A549 (cell line): ENCODE data around the gene TRIM2. TPM values are rescaled to one million over a fixed set of nuclear protein-coding genes. Genes with fewer than 3 reads are reported as not detected.

ENCODE experiments used
- ATAC-seq, 2 experiments: fragments of 200-7000 bp in 1 of 2; fragments of >200 bp in 1 of 2; cut with Nextera tagmentation in 1 of 2; cut with Tn5 transposase in 1 of 2; 3 replicates each; pipeline versions ENCODE4 v1.8.0 to v1.9.1; 2018 to 2020; ENCODE audit warnings: mild to moderate bottlenecking in 1 of 2, moderate library complexity in 1 of 2
- CTCF ChIA-PET: fragments of 300-600 bp; sonication (Branson Sonifier 250); formaldehyde crosslinking; extraction: SDS; loops from one replicate; lab custom pipeline; 2021; ENCODE audit warnings: antibody characterized with exemption, inconsistent platforms; lab: Yijun Ruan, JAX
- POLR2A ChIA-PET: fragments of 350-600 bp; formaldehyde crosslinking; extraction: SDS; loops from one replicate; lab custom pipeline; 2021; ENCODE audit warnings: antibody characterized with exemption, inconsistent platforms; lab: Yijun Ruan, JAX
- DNase-seq, 2 experiments: peaks; one replicate each; pipeline versions ENCODE4 v3.0.0 to v3.0.0-alpha.2; 2011 to 2016; ENCODE audit warnings: low read depth in 1 of 2, low spot score in 1 of 2
- FAIRE-seq: peaks from 2 replicates; lab custom pipeline; 2011; peaks lifted over from hg19 to GRCh38; lab: Jason Lieb, UNC
- H3K27ac ChIP-seq, 2 experiments: fragments of >200 bp; sonication (Bioruptor Twin); formaldehyde crosslinking; 3 replicates each; pipeline ENCODE4 v1.5.1; 2016 to 2017
- H3K4me1 ChIP-seq: fragments of >200 bp; sonication (Bioruptor Twin); formaldehyde crosslinking; 3 replicates; pipeline ENCODE4 v1.6.1; 2016
- H3K4me2 ChIP-seq: fragments of >200 bp; sonication (Bioruptor Twin); formaldehyde crosslinking; 3 replicates; pipeline ENCODE4 v1.6.1; 2016
- H3K4me3 ChIP-seq: fragments of >200 bp; sonication (Bioruptor Twin); formaldehyde crosslinking; 3 replicates; pipeline ENCODE4 v1.5.1; 2016
- H3K9me3 ChIP-seq: fragments of >200 bp; sonication (Bioruptor Twin); formaldehyde crosslinking; 3 replicates; pipeline ENCODE4 v1.6.1; 2016
- CBX8 ChIP-seq: fragments of 200-600 bp; sonication (generic); IDR thresholded peaks from 2 replicates; pipeline ENCODE4 v1.6.1; 2016
- CHD4 ChIP-seq: fragments of 200-600 bp; sonication (generic); IDR thresholded peaks from 2 replicates; pipeline ENCODE4 v1.6.1; 2016; ENCODE audit warnings: antibody characterized with exemption, mild to moderate bottlenecking, borderline replicate concordance
- EHF ChIP-seq: fragments of 250-450 bp; sonication (Bioruptor Pico); IDR thresholded peaks from 2 replicates; pipeline ENCODE4 v1.5.0; 2020; ENCODE audit warnings: mild to moderate bottlenecking
- EHMT2 ChIP-seq: fragments of 200-600 bp; sonication (generic); IDR thresholded peaks from 2 replicates; pipeline ENCODE4 v1.6.1; 2016; ENCODE audit warnings: antibody characterized with exemption, low read depth, mild to moderate bottlenecking, moderate library complexity
- EP300 ChIP-seq, 2 experiments: fragments of >200 bp; sonication (Bioruptor Twin); formaldehyde crosslinking; IDR thresholded peaks; 2 replicates in 1 of 2; 3 replicates in 1 of 2; pipeline ENCODE4 v1.6.1; 2016 to 2017
- ESRRA ChIP-seq: fragments of 150-350 bp; IDR thresholded peaks from 2 replicates; pipeline ENCODE4 v1.6.1; 2014; ENCODE audit warnings: mild to moderate bottlenecking, low read length, borderline replicate concordance
- FOSL2 ChIP-seq, 2 experiments: fragments of 450-650 bp in 1 of 2; fragments of >200 bp in 1 of 2; sonication (Bioruptor Twin) in 1 of 2; formaldehyde crosslinking; IDR thresholded peaks; 2 replicates each; pipeline versions ENCODE4 v1.5.0 to v1.6.1; 2016 to 2020; ENCODE audit warnings: mild to moderate bottlenecking in 1 of 2, moderate library complexity in 1 of 2
- FOXS1 ChIP-seq: fragments of 250-450 bp; sonication (Bioruptor Pico); IDR thresholded peaks from 2 replicates; pipeline ENCODE4 v1.5.0; 2020; ENCODE audit warnings: mild to moderate bottlenecking, moderate library complexity
- GATA3 ChIP-seq: IDR thresholded peaks from 2 replicates; pipeline ENCODE4 v1.6.1; 2012; ENCODE audit warnings: borderline replicate concordance
- HEYL ChIP-seq: fragments of 250-450 bp; sonication (Bioruptor Pico); IDR thresholded peaks from 2 replicates; pipeline ENCODE4 v1.8.0; 2021; ENCODE audit warnings: mild to moderate bottlenecking, moderate library complexity
- JUNB ChIP-seq: fragments of >200 bp; sonication (Bioruptor Twin); formaldehyde crosslinking; IDR thresholded peaks from 2 replicates; pipeline ENCODE4 v1.6.1; 2016
- KDM1A ChIP-seq: fragments of 200-600 bp; sonication (generic); IDR thresholded peaks from 2 replicates; pipeline ENCODE4 v1.6.1; 2016; ENCODE audit warnings: low read depth, mild to moderate bottlenecking
- MAFK ChIP-seq: fragments of 450-650 bp; IDR thresholded peaks from 2 replicates; pipeline ENCODE4 v1.6.1; 2014; ENCODE audit not compliant: partially characterized antibody
- MAZ ChIP-seq: fragments of 150-350 bp; IDR thresholded peaks from 2 replicates; pipeline ENCODE4 v1.6.1; 2014; ENCODE audit warnings: antibody characterized with exemption, low read depth, low read length, borderline replicate concordance
- NPAS2 ChIP-seq: fragments of 250-450 bp; sonication (Bioruptor Pico); IDR thresholded peaks from 2 replicates; pipeline ENCODE4 v1.8.0; 2022; ENCODE audit warnings: mild to moderate bottlenecking, moderate library complexity, borderline replicate concordance
- NR3C1 ChIP-seq: fragments of >200 bp; sonication (Bioruptor Twin); formaldehyde crosslinking; IDR thresholded peaks from 3 replicates; pipeline ENCODE4 v1.6.1; 2017
- POLR2AphosphoS2 ChIP-seq: conservative IDR thresholded peaks from 2 replicates; pipeline ENCODE4 v1.6.1; 2012; ENCODE audit warnings: low read length, improper control_type of control experiment, inconsistent platforms
- RAD21 ChIP-seq, 2 experiments: fragments of >200 bp in 1 of 2; sonication (Bioruptor Twin) in 1 of 2; formaldehyde crosslinking in 1 of 2; IDR thresholded peaks in 1 of 2; conservative IDR thresholded peaks in 1 of 2; 2 replicates in 1 of 2; 3 replicates in 1 of 2; pipeline ENCODE4 v1.6.1; 2012 to 2018; ENCODE audit warnings: inconsistent platforms in 1 of 2
- RARB ChIP-seq: fragments of 250-450 bp; sonication (Bioruptor Pico); IDR thresholded peaks from 2 replicates; pipeline ENCODE4 v1.8.0; 2021; ENCODE audit warnings: mild to moderate bottlenecking, moderate library complexity
- RCOR1 ChIP-seq: fragments of 150-350 bp; IDR thresholded peaks from 2 replicates; pipeline ENCODE4 v1.6.1; 2014; ENCODE audit warnings: antibody characterized with exemption, low read length, low read depth
- ZC3H11A ChIP-seq: fragments of 450-650 bp; IDR thresholded peaks from 2 replicates; pipeline ENCODE4 v1.6.1; 2014; ENCODE audit warnings: antibody characterized with exemption, mild to moderate bottlenecking
- WGBS: methylation state at CpG from one replicate; pipeline ENCODE4 v1.1.6; 2017; ENCODE audit errors: missing lambda C conversion rate; 5-methylcytosine and 5-hydroxymethylcytosine counted together
- polyA plus RNA-seq, 4 experiments: library from polyadenylated mRNA; depleted of rRNA in 3 of 4; stranded (reverse); fragments of >200 nt; fragmentation: RNase III in 1 of 4; extraction: RNeasy Plus Mini Kit Qiagen cat#74134 plus additional on column Dnase treatment in 1 of 4; gene quantifications; 2 replicates in 3 of 4; 3 replicates in 1 of 4; pipeline ENCODE4 v1.2.3, GENCODE V29; 2011 to 2017
- TF ChIP-seq, protein P1 (sequence below): fragments of 150-350 bp; IDR thresholded peaks from 2 replicates; pipeline ENCODE4 v1.6.1; 2014; ENCODE audit warnings: low read depth, mild to moderate bottlenecking, low read length
- TF ChIP-seq, protein P2 (sequence below): IDR thresholded peaks from 2 replicates; pipeline ENCODE4 v1.6.1; 2012
- TF ChIP-seq, protein P3 (sequence below): fragments of >200 bp; sonication (Bioruptor Twin); formaldehyde crosslinking; IDR thresholded peaks from 3 replicates; pipeline ENCODE4 v1.6.1; 2016
- TF ChIP-seq, protein P4 (sequence below): fragments of >200 bp; sonication (Bioruptor Twin); formaldehyde crosslinking; IDR thresholded peaks from 2 replicates; pipeline ENCODE4 v1.6.1; 2016
- TF ChIP-seq, protein P5 (sequence below): fragments of 250-450 bp; sonication (Bioruptor Pico); IDR thresholded peaks from 2 replicates; pipeline ENCODE4 v1.5.0; 2020; ENCODE audit warnings: low read depth, mild to moderate bottlenecking, moderate library complexity

The TRIM2 gene
- polyA plus RNA-seq, 2 of the 4 experiments (the other 2 are of a cell fraction): 0.92 to 1.4 TPM

DNA sequence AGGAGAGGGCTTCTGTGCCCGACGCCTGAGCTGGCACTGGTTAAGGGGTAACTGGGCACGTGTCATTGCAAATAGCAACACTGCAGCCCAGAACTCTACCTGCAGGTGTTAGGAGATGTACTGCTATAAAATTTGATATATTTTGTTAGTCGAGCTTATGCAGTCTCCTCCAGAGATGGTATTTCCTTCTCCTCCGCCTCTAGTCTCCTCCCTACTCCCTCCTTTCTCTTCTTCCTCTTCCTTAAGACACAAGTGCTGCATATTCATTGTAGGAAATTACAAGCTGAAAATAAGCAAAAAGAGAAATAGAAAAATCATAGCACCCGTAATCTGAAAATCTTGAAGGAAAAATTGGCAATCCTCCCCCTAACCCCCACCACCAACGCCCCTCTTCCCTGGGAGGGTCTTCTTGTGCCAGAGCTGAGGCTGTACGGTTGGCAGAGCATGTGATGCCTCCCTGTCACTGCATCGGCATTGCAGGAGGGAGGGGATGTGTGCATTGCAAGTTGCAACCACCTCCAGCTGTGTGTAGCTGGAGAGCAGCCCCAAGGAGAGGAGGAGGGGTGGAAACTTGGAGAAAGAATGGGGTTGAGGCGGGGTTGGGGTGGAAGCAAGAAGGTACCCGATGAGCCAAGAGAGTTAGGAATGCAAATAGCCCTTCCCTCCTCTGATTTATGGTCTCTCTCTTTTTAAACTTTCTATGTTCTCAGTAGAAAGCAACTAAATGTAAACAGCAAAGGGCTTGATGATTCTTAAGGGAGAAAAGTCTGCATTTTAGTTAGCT is 92.0 kb downstream of the TRIM2 start (continued):
- no peak for TF ChIP-seq NPAS2 (CRISPR knock-in tag)
- TF ChIP-seq, all 56 proteins: peak for 0

DNA sequence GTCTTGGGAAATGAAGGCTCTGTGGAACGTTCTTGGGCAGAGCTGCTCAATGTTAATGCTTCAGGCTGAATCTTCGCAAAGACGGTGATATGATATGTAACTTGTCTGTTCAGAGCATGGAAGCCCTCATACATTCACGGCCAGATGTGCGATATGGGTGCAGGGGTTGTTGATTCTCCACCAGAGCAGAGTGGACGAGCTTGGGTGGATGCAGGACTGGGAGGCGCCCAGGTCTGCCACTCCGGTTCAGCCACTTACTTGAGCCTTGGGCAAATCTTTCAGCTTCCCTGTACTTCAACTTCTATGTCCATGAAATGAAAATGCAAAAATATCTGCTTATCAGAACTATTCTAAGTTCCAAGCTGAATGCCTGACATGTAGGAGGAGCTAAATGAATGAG is 92.9 kb downstream of the TRIM2 start:
- no peak for ATAC-seq

DNA sequence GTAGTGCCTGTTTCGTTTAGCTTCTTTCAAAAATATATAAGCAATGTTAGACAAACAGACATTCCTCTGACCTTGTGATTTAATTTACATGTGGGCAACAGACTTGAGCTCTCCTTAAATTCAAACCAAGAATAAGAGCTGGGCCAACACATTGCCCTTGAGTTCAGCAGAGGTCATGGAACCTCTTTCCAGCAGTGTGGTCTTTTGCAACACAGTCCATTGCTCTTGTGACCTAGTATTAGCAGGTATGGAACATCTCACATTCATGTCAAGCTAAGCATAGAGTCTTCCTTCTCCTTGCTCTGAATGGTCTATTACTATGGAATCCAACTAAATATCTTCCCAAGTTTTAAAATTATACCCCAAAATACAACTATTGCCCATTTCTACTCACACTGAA is 106.5 kb downstream of the TRIM2 start:
- H3K9me3 ChIP-seq: no peaks in the 10 kb centered on the region
- H3K4me3 ChIP-seq: no peak overlapping the region
- WGBS: 71% methylated on average over 1 of the region's 1 CpG
- no peak for DNase-seq
- H3K4me1 ChIP-seq: no peaks in the 10 kb centered on the region
- POLR2A ChIA-PET: no interaction called here
- TF ChIP-seq HEYL (CRISPR knock-in tag) (no peak), MAFK (no peak), FOSL2 (IDR thresholded peaks at IDR 0.05) (no peak), FOSL2 (CRISPR knock-in tag; IDR thresholded peaks at IDR 0.05) (no peak), ZC3H11A (no peak), CBX8 (no peak), CHD4 (no peak), FOXS1 (CRISPR knock-in tag) (no peak), JUNB (no peak), ESRRA (no peak), GATA3 (no peak), RCOR1 (no peak), NR3C1 (no peak), EP300 (IDR thresholded peaks at IDR 0.05) (no peak), RARB (CRISPR knock-in tag) (no peak)
- TF ChIP-seq, protein P1, sequence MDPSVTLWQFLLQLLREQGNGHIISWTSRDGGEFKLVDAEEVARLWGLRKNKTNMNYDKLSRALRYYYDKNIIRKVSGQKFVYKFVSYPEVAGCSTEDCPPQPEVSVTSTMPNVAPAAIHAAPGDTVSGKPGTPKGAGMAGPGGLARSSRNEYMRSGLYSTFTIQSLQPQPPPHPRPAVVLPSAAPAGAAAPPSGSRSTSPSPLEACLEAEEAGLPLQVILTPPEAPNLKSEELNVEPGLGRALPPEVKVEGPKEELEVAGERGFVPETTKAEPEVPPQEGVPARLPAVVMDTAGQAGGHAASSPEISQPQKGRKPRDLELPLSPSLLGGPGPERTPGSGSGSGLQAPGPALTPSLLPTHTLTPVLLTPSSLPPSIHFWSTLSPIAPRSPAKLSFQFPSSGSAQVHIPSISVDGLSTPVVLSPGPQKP: no peak
- TF ChIP-seq, protein P2, sequence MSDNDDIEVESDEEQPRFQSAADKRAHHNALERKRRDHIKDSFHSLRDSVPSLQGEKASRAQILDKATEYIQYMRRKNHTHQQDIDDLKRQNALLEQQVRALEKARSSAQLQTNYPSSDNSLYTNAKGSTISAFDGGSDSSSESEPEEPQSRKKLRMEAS: no peak
- TF ChIP-seq, all 56 proteins: peak for 0
- CTCF ChIA-PET: interaction anchor here (1.0 to 1.2 kb wide), 2 partner anchors 8 to 173 kb away, joined by 3 read pairs; no protein-coding TSS in a partner anchor
- no peak overlapping the region for H3K27ac ChIP-seq
- no peak for ATAC-seq
- H3K4me2 ChIP-seq: no peak overlapping the region
- no peak for FAIRE-seq

More for the DNA sequence above, 92.9 kb downstream of the TRIM2 start:
- ChIA-PET POLR2A (no interaction called here), CTCF (no interaction called here)
- Histone ChIP-seq H3K9me3 (peaks cover 8% of the 10 kb centered on the region; the same call in 2 of the 3 replicates), H3K4me2 (no peak overlapping the region), H3K4me3 (no peak overlapping the region), H3K27ac (no peak overlapping the region), H3K4me1 (peaks cover 3% of the 10 kb centered on the region; the same call in 1 of the 3 replicates)
- DNase-seq (no peak), FAIRE-seq (no peak)
- WGBS: 86% methylated on average over 8 of the region's 8 CpGs
- TF ChIP-seq POLR2AphosphoS2 (no peak), NPAS2 (CRISPR knock-in tag) (no peak), RAD21 (conservative IDR thresholded peaks at IDR 0.05 in 1 of 2, IDR thresholded peaks at IDR 0.05 in 1 of 2) (no peak), MAFK (no peak), EHMT2 (no peak), FOXS1 (CRISPR knock-in tag) (no peak), EP300 (IDR thresholded peaks at IDR 0.05) (no peak), EHF (CRISPR knock-in tag) (no peak), MAZ (no peak), CHD4 (no peak), KDM1A (no peak)
- TF ChIP-seq, protein P3, sequence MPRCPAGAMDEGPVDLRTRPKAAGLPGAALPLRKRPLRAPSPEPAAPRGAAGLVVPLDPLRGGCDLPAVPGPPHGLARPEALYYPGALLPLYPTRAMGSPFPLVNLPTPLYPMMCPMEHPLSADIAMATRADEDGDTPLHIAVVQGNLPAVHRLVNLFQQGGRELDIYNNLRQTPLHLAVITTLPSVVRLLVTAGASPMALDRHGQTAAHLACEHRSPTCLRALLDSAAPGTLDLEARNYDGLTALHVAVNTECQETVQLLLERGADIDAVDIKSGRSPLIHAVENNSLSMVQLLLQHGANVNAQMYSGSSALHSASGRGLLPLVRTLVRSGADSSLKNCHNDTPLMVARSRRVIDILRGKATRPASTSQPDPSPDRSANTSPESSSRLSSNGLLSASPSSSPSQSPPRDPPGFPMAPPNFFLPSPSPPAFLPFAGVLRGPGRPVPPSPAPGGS: no peak
- TF ChIP-seq, protein P4, sequence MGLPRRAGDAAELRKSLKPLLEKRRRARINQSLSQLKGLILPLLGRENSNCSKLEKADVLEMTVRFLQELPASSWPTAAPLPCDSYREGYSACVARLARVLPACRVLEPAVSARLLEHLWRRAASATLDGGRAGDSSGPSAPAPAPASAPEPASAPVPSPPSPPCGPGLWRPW: no peak
- TF ChIP-seq, protein P2: no peak
- TF ChIP-seq, protein P5, sequence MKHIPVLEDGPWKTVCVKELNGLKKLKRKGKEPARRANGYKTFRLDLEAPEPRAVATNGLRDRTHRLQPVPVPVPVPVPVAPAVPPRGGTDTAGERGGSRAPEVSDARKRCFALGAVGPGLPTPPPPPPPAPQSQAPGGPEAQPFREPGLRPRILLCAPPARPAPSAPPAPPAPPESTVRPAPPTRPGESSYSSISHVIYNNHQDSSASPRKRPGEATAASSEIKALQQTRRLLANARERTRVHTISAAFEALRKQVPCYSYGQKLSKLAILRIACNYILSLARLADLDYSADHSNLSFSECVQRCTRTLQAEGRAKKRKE (CRISPR knock-in tag): no peak
